H1 (cell line): Measurements from ENCODE around the gene DDI1. TPM values are rescaled to one million over a fixed set of nuclear protein-coding genes. Genes with fewer than 3 reads are reported as not detected.

Experiments used
- RBBP5 ChIP-seq: IDR thresholded peaks from 2 replicates; pipeline ENCODE4 v1.7.1; 2012; ENCODE audit warnings: low read depth, mild to moderate bottlenecking, inconsistent platforms, low read length, moderate library complexity, borderline replicate concordance
- ZNF274 ChIP-seq: IDR thresholded peaks from 2 replicates; pipeline ENCODE4 v1.7.0; 2012; ENCODE audit warnings: low read length, borderline replicate concordance; ENCODE audit errors: extremely low read depth
- polyA plus RNA-seq, 7 experiments: library from polyadenylated mRNA; depleted of rRNA in 3 of 7; stranded (reverse) in 5 of 7; unstranded in 2 of 7; fragments of >200 nt in 5 of 7; fragments of 200-250 nt in 2 of 7; gene quantifications; 1 replicate in 5 of 7; 2 replicates in 1 of 7; 4 replicates in 1 of 7; pipeline versions ENCODE4 v1.2.1 to v1.2.3, GENCODE V29; 2011 to 2013; ENCODE audit warnings: missing spikeins in 2 of 7, mixed read lengths in 2 of 7
- total RNA-seq: library from RNA; stranded (reverse); fragmentation: NEBNext Ultra II Directional; extraction: Animal tissue kit (Norgen Biotek cat#: 25700); gene quantifications from 2 replicates; pipeline ENCODE4 v1.2.1, GENCODE V29; 2021
- TF ChIP-seq, protein P1 (sequence below): fragments of 300-600 bp; sonication (generic); IDR thresholded peaks from 2 replicates; pipeline ENCODE4 v1.7.1; 2012; ENCODE audit warnings: low read length, moderate library complexity, mild to moderate bottlenecking, inconsistent platforms; ENCODE audit not compliant: insufficient replicate concordance

The DDI1 gene
- total and polyA plus RNA-seq, 2 of the 8 experiments (the other 6 are each of a cell fraction or from before 2014, with no cell fraction given): not detected

DNA sequence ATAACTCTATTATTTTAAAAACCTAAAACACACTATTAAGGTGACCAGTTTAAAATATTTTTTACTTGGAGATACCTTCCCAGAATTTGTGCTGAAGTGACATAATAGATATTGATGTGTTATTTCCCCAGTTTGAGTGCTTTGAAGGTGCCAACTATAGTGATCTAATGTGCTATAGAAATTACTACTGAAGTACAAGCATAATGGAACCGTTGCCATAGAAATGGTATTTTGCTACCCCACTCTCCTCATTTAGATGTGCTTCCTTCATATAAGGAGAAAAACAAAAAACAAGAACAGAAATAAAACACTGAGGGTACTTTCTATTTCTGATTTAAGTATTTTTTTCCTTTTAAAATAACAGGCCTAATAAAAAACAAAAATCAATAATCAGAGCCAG lies 19.2 kb downstream of the DDI1 start (continued):
- TF ChIP-seq, protein P1, sequence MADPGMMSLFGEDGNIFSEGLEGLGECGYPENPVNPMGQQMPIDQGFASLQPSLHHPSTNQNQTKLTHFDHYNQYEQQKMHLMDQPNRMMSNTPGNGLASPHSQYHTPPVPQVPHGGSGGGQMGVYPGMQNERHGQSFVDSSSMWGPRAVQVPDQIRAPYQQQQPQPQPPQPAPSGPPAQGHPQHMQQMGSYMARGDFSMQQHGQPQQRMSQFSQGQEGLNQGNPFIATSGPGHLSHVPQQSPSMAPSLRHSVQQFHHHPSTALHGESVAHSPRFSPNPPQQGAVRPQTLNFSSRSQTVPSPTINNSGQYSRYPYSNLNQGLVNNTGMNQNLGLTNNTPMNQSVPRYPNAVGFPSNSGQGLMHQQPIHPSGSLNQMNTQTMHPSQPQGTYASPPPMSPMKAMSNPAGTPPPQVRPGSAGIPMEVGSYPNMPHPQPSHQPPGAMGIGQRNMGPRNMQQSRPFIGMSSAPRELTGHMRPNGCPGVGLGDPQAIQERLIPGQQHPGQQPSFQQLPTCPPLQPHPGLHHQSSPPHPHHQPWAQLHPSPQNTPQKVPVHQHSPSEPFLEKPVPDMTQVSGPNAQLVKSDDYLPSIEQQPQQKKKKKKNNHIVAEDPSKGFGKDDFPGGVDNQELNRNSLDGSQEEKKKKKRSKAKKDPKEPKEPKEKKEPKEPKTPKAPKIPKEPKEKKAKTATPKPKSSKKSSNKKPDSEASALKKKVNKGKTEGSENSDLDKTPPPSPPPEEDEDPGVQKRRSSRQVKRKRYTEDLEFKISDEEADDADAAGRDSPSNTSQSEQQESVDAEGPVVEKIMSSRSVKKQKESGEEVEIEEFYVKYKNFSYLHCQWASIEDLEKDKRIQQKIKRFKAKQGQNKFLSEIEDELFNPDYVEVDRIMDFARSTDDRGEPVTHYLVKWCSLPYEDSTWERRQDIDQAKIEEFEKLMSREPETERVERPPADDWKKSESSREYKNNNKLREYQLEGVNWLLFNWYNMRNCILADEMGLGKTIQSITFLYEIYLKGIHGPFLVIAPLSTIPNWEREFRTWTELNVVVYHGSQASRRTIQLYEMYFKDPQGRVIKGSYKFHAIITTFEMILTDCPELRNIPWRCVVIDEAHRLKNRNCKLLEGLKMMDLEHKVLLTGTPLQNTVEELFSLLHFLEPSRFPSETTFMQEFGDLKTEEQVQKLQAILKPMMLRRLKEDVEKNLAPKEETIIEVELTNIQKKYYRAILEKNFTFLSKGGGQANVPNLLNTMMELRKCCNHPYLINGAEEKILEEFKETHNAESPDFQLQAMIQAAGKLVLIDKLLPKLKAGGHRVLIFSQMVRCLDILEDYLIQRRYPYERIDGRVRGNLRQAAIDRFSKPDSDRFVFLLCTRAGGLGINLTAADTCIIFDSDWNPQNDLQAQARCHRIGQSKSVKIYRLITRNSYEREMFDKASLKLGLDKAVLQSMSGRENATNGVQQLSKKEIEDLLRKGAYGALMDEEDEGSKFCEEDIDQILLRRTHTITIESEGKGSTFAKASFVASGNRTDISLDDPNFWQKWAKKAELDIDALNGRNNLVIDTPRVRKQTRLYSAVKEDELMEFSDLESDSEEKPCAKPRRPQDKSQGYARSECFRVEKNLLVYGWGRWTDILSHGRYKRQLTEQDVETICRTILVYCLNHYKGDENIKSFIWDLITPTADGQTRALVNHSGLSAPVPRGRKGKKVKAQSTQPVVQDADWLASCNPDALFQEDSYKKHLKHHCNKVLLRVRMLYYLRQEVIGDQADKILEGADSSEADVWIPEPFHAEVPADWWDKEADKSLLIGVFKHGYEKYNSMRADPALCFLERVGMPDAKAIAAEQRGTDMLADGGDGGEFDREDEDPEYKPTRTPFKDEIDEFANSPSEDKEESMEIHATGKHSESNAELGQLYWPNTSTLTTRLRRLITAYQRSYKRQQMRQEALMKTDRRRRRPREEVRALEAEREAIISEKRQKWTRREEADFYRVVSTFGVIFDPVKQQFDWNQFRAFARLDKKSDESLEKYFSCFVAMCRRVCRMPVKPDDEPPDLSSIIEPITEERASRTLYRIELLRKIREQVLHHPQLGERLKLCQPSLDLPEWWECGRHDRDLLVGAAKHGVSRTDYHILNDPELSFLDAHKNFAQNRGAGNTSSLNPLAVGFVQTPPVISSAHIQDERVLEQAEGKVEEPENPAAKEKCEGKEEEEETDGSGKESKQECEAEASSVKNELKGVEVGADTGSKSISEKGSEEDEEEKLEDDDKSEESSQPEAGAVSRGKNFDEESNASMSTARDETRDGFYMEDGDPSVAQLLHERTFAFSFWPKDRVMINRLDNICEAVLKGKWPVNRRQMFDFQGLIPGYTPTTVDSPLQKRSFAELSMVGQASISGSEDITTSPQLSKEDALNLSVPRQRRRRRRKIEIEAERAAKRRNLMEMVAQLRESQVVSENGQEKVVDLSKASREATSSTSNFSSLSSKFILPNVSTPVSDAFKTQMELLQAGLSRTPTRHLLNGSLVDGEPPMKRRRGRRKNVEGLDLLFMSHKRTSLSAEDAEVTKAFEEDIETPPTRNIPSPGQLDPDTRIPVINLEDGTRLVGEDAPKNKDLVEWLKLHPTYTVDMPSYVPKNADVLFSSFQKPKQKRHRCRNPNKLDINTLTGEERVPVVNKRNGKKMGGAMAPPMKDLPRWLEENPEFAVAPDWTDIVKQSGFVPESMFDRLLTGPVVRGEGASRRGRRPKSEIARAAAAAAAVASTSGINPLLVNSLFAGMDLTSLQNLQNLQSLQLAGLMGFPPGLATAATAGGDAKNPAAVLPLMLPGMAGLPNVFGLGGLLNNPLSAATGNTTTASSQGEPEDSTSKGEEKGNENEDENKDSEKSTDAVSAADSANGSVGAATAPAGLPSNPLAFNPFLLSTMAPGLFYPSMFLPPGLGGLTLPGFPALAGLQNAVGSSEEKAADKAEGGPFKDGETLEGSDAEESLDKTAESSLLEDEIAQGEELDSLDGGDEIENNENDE: no peak
- TF ChIP-seq RBBP5 (no peak), ZNF274 (no peak)
